Measurements from ENCODE around the gene GGA2. TPM values are rescaled to one million over a fixed set of nuclear protein-coding genes. Genes with fewer than 3 reads are reported as not detected.

Gene GGA2
- total RNA-seq, 1 experiment from 2014 or later: 92.7 TPM

DNA sequence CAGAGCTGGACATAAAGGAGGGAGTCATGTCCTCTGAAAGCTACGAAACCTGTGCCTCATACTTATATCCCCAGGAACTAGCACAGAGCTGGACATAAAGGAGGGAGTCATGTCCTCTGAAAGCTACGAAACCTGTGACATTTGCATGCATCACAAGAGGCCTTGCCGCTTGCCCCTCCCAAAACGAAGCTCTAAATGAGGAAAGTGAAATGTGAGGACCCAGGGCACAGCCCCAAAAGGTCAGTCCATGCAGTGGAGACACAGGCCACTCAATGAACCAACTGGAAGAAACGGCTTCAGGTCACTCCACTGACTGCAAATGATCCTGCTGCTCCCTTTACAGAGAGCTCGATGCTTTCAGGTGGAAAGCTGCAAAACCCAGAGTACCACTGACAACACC, 95.6 kb downstream of the GGA2 start:
- peaks cover 2% of the 10 kb centered on the region; the same call in 1 of the 2 replicates for H3K36me3 ChIP-seq (ENCODE audit: control insufficient read depth, insufficient read depth, low read length)
- DNase-seq: no peak

More for the DNA sequence above, 95.6 kb downstream of the GGA2 start:
- Mint-ChIP-seq H3K27me3 (ENCODE audit: insufficient read depth, unreplicated experiment) (no peaks in the 10 kb centered on the region), H3K36me3 (ENCODE audit: insufficient read depth, unreplicated experiment) (no peaks in the 10 kb centered on the region), H3K4me3 (ENCODE audit: unreplicated experiment) (no peak overlapping the region), H3K9me3 (ENCODE audit: unreplicated experiment) (no peaks in the 10 kb centered on the region), H3K27ac (ENCODE audit: unreplicated experiment) (no peak overlapping the region), H3K4me1 (ENCODE audit: low read depth, unreplicated experiment) (no peaks in the 10 kb centered on the region)
- no TSS peak for BruUV-seq (replicated peaks)
- POLR2A ChIA-PET: no interaction called here
- CTCF ChIA-PET: no interaction called here
- H3K27me3 ChIP-seq (replicated peaks; ENCODE audit: control insufficient read depth, insufficient read depth, low read length): no peaks in the 10 kb centered on the region
- TF ChIP-seq, protein P1, sequence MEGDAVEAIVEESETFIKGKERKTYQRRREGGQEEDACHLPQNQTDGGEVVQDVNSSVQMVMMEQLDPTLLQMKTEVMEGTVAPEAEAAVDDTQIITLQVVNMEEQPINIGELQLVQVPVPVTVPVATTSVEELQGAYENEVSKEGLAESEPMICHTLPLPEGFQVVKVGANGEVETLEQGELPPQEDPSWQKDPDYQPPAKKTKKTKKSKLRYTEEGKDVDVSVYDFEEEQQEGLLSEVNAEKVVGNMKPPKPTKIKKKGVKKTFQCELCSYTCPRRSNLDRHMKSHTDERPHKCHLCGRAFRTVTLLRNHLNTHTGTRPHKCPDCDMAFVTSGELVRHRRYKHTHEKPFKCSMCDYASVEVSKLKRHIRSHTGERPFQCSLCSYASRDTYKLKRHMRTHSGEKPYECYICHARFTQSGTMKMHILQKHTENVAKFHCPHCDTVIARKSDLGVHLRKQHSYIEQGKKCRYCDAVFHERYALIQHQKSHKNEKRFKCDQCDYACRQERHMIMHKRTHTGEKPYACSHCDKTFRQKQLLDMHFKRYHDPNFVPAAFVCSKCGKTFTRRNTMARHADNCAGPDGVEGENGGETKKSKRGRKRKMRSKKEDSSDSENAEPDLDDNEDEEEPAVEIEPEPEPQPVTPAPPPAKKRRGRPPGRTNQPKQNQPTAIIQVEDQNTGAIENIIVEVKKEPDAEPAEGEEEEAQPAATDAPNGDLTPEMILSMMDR (IDR thresholded peaks at IDR 0.05; ENCODE audit: insufficient read depth in 1 of 2, low read depth in 1 of 2, low read length in 1 of 2, severe bottlenecking in 1 of 2, unreplicated experiment in 1 of 2): no peak
- H3K9me3 ChIP-seq: no peaks in the 10 kb centered on the region
- intact Hi-C loops (cut with micrococcal nuclease; ENCODE audit: unreplicated experiment): no loop called here
- H3K4me3 ChIP-seq (ENCODE audit: low read depth, low read length): no peak overlapping the region
- no peaks in the 10 kb centered on the region for H3K4me1 ChIP-seq

Other genes starting within 250 kb of the GGA2 start
- gene SCNN1B, start 208.2 kb downstream of the GGA2 start, total RNA-seq (2022): not detected in 2 replicates
- 12.0 and 12.4 TPM in 2 replicates for gene COG7, start 57.3 kb downstream of the GGA2 start, total RNA-seq (2022)
- gene EARS2, start 46.9 kb upstream of the GGA2 start, total RNA-seq (2022): 29.6 and 32.4 TPM in 2 replicates
- gene UBFD1, start 47.2 kb upstream of the GGA2 start, total RNA-seq (2022): 78.6 and 83.1 TPM in 2 replicates
- 83.4 and 87.1 TPM in 2 replicates for gene NDUFAB1, start 85.8 kb upstream of the GGA2 start, total RNA-seq (2022)
- 19.4 and 20.5 TPM in 2 replicates for gene PALB2, start 130.8 kb upstream of the GGA2 start, total RNA-seq (2022)
- 91.0 and 101 TPM in 2 replicates for gene DCTN5, start 131.0 kb upstream of the GGA2 start, total RNA-seq (2022)
- gene PLK1, start 168.4 kb upstream of the GGA2 start, total RNA-seq (2022): 104 and 114 TPM in 2 replicates
- not detected in 2 replicates for gene ERN2, start 202.7 kb upstream of the GGA2 start, total RNA-seq (2022)
- gene CHP2, start 244.5 kb upstream of the GGA2 start, total RNA-seq (2022): not detected in 2 replicates